CD4-positive, alpha-beta memory T cell (primary cell): ENCODE data around the gene FERMT3. TPM values are rescaled to one million over a fixed set of nuclear protein-coding genes. Genes with fewer than 3 reads are reported as not detected.

Experiments used
- CTCF ChIA-PET: fragments of 350-600 bp; sonication (Branson Sonifier 250); formaldehyde crosslinking; loops from one replicate; lab custom pipeline; 2021; ENCODE audit warnings: inconsistent platforms; ENCODE audit not compliant: partially characterized antibody; lab: Charles Lee
- POLR2A ChIA-PET: fragments of 350-600 bp; sonication (Branson Sonifier 250); formaldehyde crosslinking; loops from one replicate; lab custom pipeline; 2021; ENCODE audit not compliant: partially characterized antibody; lab: Charles Lee
- DNase-seq, 5 donors: peaks; one replicate each; pipeline versions ENCODE4 v3.0.0 to v3.0.0-alpha.2; 2020 to 2022; ENCODE audit warnings: mixed read lengths in 1 of 5
- H3K27ac ChIP-seq: one replicate; pipeline ENCODE4 v1.7.0; 2013; ENCODE audit warnings: low read depth, low read length
- H3K27me3 ChIP-seq: 2 replicates; pipeline ENCODE4 v1.7.0; 2013; ENCODE audit warnings: mild to moderate bottlenecking, low read length, moderate library complexity; ENCODE audit not compliant: insufficient read depth
- H3K36me3 ChIP-seq: 2 replicates; pipeline ENCODE4 v1.7.0; 2013; ENCODE audit warnings: mild to moderate bottlenecking, low read length, moderate library complexity; ENCODE audit not compliant: insufficient read depth
- H3K4me1 ChIP-seq: 2 replicates; pipeline ENCODE4 v1.7.0; 2013; ENCODE audit warnings: mild to moderate bottlenecking, low read length, moderate library complexity; ENCODE audit not compliant: insufficient read depth
- H3K4me3 ChIP-seq, 2 donors: one replicate each; pipeline ENCODE4 v1.7.0; 2013; ENCODE audit warnings: low read length in 2 of 2, mild to moderate bottlenecking in 1 of 2
- H3K9me3 ChIP-seq, 2 donors: one replicate each; pipeline ENCODE4 v1.7.0; 2013; ENCODE audit warnings: low read length in 2 of 2, control low read depth in 1 of 2; ENCODE audit not compliant: control insufficient read depth in 1 of 2
- H3K27ac Mint-ChIP-seq, 7 donors: one replicate each; pipeline ENCODE4 v1.8.0; 2020 to 2021; ENCODE audit warnings: mixed read lengths in 7 of 7, mild to moderate bottlenecking in 6 of 7, inconsistent platforms in 3 of 7, moderate library complexity in 3 of 7
- H3K27me3 Mint-ChIP-seq, 2 donors: one replicate each; pipeline ENCODE4 v1.8.0; 2020 to 2021; ENCODE audit warnings: mixed read lengths in 2 of 2
- H3K36me3 Mint-ChIP-seq, 2 donors: one replicate each; pipeline ENCODE4 v1.8.0; 2020 to 2021; ENCODE audit warnings: mixed read lengths in 2 of 2, inconsistent platforms in 1 of 2, mild to moderate bottlenecking in 1 of 2
- H3K4me1 Mint-ChIP-seq, 4 donors: one replicate each; pipeline ENCODE4 v1.8.0; 2020 to 2021; ENCODE audit warnings: mixed read lengths in 4 of 4, mild to moderate bottlenecking in 1 of 4
- H3K4me3 Mint-ChIP-seq, 8 donors: one replicate each; pipeline ENCODE4 v1.8.0; 2020 to 2021; ENCODE audit warnings: mixed read lengths in 8 of 8, mild to moderate bottlenecking in 7 of 8, moderate library complexity in 6 of 8, inconsistent platforms in 3 of 8
- H3K9me3 Mint-ChIP-seq, 8 donors: one replicate each; pipeline ENCODE4 v1.8.0; 2020 to 2021; ENCODE audit warnings: mixed read lengths in 8 of 8, mild to moderate bottlenecking in 5 of 8, inconsistent platforms in 3 of 8, moderate library complexity in 1 of 8
- intact Hi-C: fragments of 100-400 bp; cut with micrococcal nuclease; formaldehyde crosslinking; loops from one replicate; pipeline ENCODE4 v1.15.1; 2023
- polyA plus RNA-seq, 2 donors: library from polyadenylated mRNA; unstranded; fragments of 300-500 nt; fragmentation: Illumina TruSeq; gene quantifications; one replicate each; pipeline ENCODE4 v1.2.3, GENCODE V29; 2021
- total RNA-seq, 2 experiments: library from RNA; stranded (reverse); gene quantifications; one replicate each; pipeline ENCODE4 v1.2.3, GENCODE V29; 2021

The FERMT3 gene
- total and polyA plus RNA-seq, 4 experiments from 2014 or later: 149 to 202 (median 175) TPM

DNA sequence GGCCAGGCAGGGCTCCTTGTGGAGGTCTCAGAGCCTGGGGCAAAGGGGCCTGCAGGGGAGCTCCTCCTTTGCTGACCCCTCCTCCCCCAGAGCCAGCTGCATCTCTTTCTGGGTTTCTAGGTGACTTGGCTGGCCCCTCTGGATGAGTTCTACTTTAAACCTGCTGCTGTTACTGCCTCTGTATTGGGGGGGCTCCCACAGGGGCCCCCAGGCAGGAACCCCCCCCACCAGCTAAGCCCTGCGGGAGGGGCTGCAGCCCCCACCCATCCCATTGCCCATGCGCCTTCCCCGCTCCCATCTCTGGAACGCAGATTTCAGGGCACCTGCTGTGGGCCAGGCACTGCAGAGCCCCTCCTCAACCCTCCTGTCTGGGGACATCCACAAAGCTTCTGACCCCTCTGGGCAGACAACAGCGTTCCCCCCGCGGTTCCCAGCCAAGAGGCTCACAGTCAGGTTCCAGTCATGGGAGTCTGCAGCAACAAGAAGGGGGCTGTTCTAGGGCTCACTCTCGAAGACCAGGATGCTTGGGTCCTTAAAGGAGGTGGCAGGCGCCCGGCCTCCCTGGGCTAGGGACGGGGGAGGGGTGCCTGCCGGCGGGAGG, 44.0 kb downstream of the FERMT3 start:
- intact Hi-C loops: loop anchor here (1.0 kb wide), 4 partner anchors 19 to 51 kb away; partner anchors contain the start of gene DNAJC4
- peak overlapping the region in 1 of 7 donors; percentile 68 for H3K27ac Mint-ChIP-seq

DNA sequence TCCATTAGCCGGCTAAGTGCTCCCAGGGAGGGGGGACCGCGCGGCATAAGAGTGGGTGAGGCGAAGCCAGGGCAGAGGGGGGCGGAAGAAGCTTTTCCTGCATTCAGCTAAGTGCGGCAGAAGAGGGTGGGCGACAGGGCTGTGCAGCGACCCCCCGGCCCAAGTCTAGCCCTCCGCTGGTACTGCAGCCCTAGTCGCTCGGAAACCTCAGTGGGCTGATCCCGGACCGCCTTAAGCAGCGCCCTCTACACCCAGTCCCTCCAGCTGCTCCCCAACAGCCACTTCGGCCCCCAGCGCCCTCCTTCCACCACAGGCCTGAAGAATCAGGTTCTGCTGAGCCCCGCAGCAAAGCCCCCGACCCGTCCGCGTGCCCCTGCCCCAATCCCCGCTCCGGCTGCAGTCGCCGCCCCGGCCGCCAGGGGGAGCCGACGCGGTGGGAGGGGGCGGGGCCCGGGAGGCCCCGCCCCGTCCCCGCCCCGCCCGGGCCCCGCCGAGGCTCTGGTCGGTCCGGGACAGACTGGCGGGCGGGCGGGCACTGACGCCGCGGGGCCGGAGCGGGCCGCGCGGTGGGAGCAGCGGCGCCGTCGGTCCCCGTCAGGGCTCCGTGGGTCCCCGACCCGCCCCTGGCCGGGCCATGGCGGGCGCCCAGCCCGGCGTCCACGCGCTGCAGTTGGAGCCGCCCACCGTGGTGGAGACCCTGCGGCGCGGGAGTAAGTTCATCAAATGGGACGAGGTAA, 44.7 kb downstream of the FERMT3 start, which contains the start of gene PLCB3:
PLCB3 (plus strand) TSS at position 515 of the 737 bp plus-strand sequence; CDS start at position 635, 120 bp downstream.
- Histone ChIP-seq H3K4me3 (peak within 1 kb of the TSS; percentile 17 to 56), H3K9me3 (no peaks in the 10 kb centered on the region), H3K36me3 (no peaks in the 10 kb centered on the region), H3K27ac (peak within 1 kb of the TSS; percentile 36), H3K4me1 (peaks cover 40% of the 10 kb centered on the region), H3K27me3 (no peaks in the 10 kb centered on the region)
- intact Hi-C loops: loop anchor here (1.0 kb wide), 4 partner anchors 18 to 50 kb away; partner anchors contain the start of gene DNAJC4
- ChIA-PET POLR2A (interaction anchor here (1.1 to 38.9 kb wide), 12 partner anchors 9 to 67 kb away, joined by 3 to 937 read pairs (median 12); partner anchors contain the start of genes BAD, DNAJC4, FERMT3 and FKBP2), CTCF (interaction anchor here (0.6 to 10.5 kb wide), 20 partner anchors 8 to 1686 kb away, joined by 3 to 121 read pairs (median 6); partner anchors contain the start of genes CATSPERZ, DNAJC4, ESRRA and FERMT3)
- Mint-ChIP-seq H3K27me3 (no peaks in the 10 kb centered on the region), H3K4me1 (peaks cover 5 to 40% (median 16%) of the 10 kb centered on the region in 4 donors), H3K4me3 (peak within 1 kb of the TSS; percentile 84 to 89 (median 88)), H3K9me3 (no peaks in the 10 kb centered on the region), H3K27ac (peak within 1 kb of the TSS; percentile 81 to 89 (median 85)), H3K36me3 (peaks cover 0 to 2% of the 10 kb centered on the region in 2 donors)
- peak; percentile 53 to 55 (median 53) for DNase-seq

More for the DNA sequence above, 44.0 kb downstream of the FERMT3 start:
- POLR2A ChIA-PET: interaction anchor here (1.1 to 38.9 kb wide), 12 partner anchors 8 to 67 kb away, joined by 3 to 937 read pairs (median 12); partner anchors contain the start of genes BAD, DNAJC4, FERMT3 and FKBP2
- Histone ChIP-seq H3K4me3 (peak overlapping the region in 1 of 2 donors; percentile 38), H3K27ac (no peak overlapping the region), H3K36me3 (no peaks in the 10 kb centered on the region), H3K4me1 (peaks cover 46% of the 10 kb centered on the region), H3K9me3 (no peaks in the 10 kb centered on the region), H3K27me3 (no peaks in the 10 kb centered on the region)
- Mint-ChIP-seq H3K4me3 (peak overlapping the region in 7 of 8 donors; percentile 44 to 89 (median 87)), H3K36me3 (peaks cover 0 to 2% of the 10 kb centered on the region in 2 donors), H3K27me3 (no peaks in the 10 kb centered on the region), H3K4me1 (peaks cover 5 to 46% (median 20%) of the 10 kb centered on the region in 4 donors), H3K9me3 (no peaks in the 10 kb centered on the region)
- CTCF ChIA-PET: interaction anchor here (0.6 to 10.5 kb wide), 22 partner anchors 8 to 1686 kb away, joined by 3 to 121 read pairs (median 6); partner anchors contain the start of genes CATSPERZ, DNAJC4, ESRRA and FERMT3
- DNase-seq: no peak

DNA sequence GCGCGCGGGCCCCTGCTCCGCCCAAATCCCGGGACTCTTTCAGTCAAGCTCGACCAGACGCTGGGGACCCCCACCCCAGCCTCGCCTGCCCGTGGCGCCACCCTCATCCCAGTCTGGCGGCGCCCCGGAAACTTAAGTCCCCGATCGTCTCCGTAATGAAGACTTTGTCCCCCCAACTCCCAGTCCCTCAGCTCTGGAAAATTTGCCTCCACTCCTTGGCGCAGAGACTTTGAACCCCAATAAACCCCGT, 45.2 kb downstream of the FERMT3 start:
- H3K9me3 Mint-ChIP-seq: no peaks in the 10 kb centered on the region
- no peak for DNase-seq
- H3K27ac Mint-ChIP-seq: peak overlapping the region in 6 of 7 donors; percentile 53 to 88 (median 83)
- ChIA-PET CTCF (interaction anchor here (1.7 to 10.5 kb wide), 6 partner anchors 10 to 66 kb away, joined by 4 to 121 read pairs (median 30); partner anchors contain the start of genes CATSPERZ, ESRRA, FERMT3 and PRDX5), POLR2A (interaction anchor here (1.2 to 38.9 kb wide), 9 partner anchors 9 to 66 kb away, joined by 3 to 937 read pairs (median 23); partner anchors contain the start of genes DNAJC4, FERMT3, FKBP2 and GPR137)
- Histone ChIP-seq H3K27ac (peak overlapping the region; percentile 36), H3K36me3 (peaks cover 3% of the 10 kb centered on the region), H3K4me3 (peak overlapping the region; percentile 17 to 56), H3K9me3 (no peaks in the 10 kb centered on the region), H3K27me3 (no peaks in the 10 kb centered on the region), H3K4me1 (peaks cover 40% of the 10 kb centered on the region)
- H3K4me3 Mint-ChIP-seq: peak overlapping the region; percentile 81 to 89 (median 86)
- peaks cover 5 to 40% (median 15%) of the 10 kb centered on the region in 4 donors for H3K4me1 Mint-ChIP-seq
- intact Hi-C loops: loop anchor here (1.0 kb wide), 4 partner anchors 18 to 50 kb away; partner anchors contain the start of gene DNAJC4
- H3K27me3 Mint-ChIP-seq: no peaks in the 10 kb centered on the region
- H3K36me3 Mint-ChIP-seq: peaks cover 0 to 3% of the 10 kb centered on the region in 2 donors

DNA sequence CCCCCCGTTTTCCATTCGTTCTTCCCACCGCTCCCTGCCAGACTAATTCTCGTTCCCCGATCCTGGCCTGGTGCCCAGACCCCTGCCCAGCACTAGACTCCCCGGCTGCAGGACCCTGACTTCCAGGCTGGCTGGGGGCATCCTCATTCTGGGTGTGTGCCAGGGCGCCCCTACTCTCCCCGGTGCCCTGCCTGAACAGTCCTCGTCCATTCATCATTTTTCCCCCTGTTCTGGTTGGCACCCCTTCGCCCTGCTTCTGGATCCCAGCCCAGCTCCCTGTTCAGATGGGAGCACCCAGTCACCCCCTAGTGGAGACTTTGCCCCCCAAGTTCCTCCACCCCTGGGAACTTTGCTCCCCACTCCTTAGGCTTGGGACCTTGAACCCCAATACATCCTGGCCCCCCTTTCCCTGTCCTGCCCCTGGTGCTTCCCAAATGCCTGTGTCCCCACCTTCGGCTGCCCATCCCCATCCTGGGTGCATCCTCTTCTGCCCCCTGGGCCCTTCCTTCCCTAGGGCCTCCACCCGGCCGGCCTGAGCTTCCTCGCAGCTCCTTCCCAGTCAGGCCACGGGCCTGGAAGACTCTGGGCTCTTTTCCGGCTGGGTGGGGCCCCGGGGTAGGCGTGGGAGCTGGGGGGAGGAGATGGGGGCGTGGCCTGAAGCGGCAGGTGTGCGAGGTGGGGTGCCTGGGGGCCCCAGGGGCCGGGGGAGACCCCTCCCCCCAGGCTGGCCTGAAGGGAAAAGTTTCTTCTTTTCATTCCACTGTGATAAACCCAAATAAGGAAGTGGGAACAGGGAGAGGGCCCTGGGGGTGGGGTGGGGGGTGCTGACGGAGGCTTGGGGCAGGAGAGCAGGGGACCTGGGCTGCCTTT, 45.7 kb downstream of the FERMT3 start:
- Histone ChIP-seq H3K9me3 (no peaks in the 10 kb centered on the region), H3K27me3 (no peaks in the 10 kb centered on the region), H3K4me1 (peaks cover 36% of the 10 kb centered on the region), H3K4me3 (peak overlapping the region; percentile 17 to 56), H3K27ac (peak overlapping the region; percentile 36), H3K36me3 (peaks cover 3% of the 10 kb centered on the region)
- POLR2A ChIA-PET: interaction anchor here (1.2 to 38.9 kb wide), 9 partner anchors 10 to 66 kb away, joined by 3 to 937 read pairs (median 23); partner anchors contain the start of genes DNAJC4, FERMT3, FKBP2 and GPR137
- DNase-seq: peak in 1 of 5 donors; percentile 17
- peak overlapping the region; percentile 53 to 88 (median 82) for H3K27ac Mint-ChIP-seq
- peaks cover 0 to 4% of the 10 kb centered on the region in 2 donors for H3K36me3 Mint-ChIP-seq
- H3K27me3 Mint-ChIP-seq: no peaks in the 10 kb centered on the region
- peak overlapping the region; percentile 81 to 89 (median 86) for H3K4me3 Mint-ChIP-seq
- CTCF ChIA-PET: interaction anchor here (1.7 to 10.5 kb wide), 6 partner anchors 9 to 65 kb away, joined by 4 to 121 read pairs (median 30); partner anchors contain the start of genes CATSPERZ, ESRRA, FERMT3 and PRDX5
- H3K9me3 Mint-ChIP-seq: no peaks in the 10 kb centered on the region
- intact Hi-C loops: no loop called here
- H3K4me1 Mint-ChIP-seq: peaks cover 5 to 36% (median 13%) of the 10 kb centered on the region in 4 donors

DNA sequence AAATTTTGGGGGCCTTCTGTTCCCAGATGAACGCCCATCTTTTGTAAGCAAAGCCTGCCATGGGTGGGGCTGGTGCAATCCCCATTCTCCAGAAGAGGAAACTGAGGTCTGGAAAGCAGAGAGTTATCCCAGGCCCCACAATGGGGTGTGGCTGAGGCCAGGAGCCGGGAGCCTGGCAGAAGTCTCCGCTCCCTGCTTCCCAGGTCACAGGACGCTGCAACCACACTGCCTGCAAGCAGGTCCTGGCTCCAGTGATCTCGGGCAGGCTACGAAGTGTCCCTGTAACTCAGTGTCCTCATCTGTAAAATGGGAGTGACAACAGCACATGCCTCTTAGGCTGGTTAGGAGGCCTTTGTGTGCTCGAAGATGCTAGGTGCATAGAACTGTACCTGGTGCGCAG, 46.5 kb downstream of the FERMT3 start:
- Mint-ChIP-seq H3K9me3 (no peaks in the 10 kb centered on the region), H3K27ac (peak overlapping the region in 2 of 7 donors; percentile 7 to 55), H3K4me3 (peak overlapping the region; percentile 2 to 66 (median 42)), H3K36me3 (peaks cover 0 to 8% of the 10 kb centered on the region in 2 donors), H3K27me3 (no peaks in the 10 kb centered on the region), H3K4me1 (peaks cover 5 to 32% (median 10%) of the 10 kb centered on the region in 4 donors)
- H3K9me3 ChIP-seq: no peaks in the 10 kb centered on the region
- H3K27ac ChIP-seq: no peak overlapping the region
- DNase-seq: no peak
- H3K4me1 ChIP-seq: peaks cover 31% of the 10 kb centered on the region
- ChIA-PET POLR2A (interaction anchor here (1.8 to 38.9 kb wide), 4 partner anchors 10 to 44 kb away, joined by 6 to 937 read pairs (median 158); partner anchors contain the start of genes FERMT3 and FKBP2), CTCF (interaction anchor here (1.0 to 3.7 kb wide), 4 partner anchors 11 to 48 kb away, joined by 3 to 43 read pairs (median 10); no protein-coding TSS in a partner anchor)
- no peaks in the 10 kb centered on the region for H3K27me3 ChIP-seq
- intact Hi-C loops: no loop called here
- H3K36me3 ChIP-seq: peaks cover 3% of the 10 kb centered on the region
- H3K4me3 ChIP-seq: no peak overlapping the region

DNA sequence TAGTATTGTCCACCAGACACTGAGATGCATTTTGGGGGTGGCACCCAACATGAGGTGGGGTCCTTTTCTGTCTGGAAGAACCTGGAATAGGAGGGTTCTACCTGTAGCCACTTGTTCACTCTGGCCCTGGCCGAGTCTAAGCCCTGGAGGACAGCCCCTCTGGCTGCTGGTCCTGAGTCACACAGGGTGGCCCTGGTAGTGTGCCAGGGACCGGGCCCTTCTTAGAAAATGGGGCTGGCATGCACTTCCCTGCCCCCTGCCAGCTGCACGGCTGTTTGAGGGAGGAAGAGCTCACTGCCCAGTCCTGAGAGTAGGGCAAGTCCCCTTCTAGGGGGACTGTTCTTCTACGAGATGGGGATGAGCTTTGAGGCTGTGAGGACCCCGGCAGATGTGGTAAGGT, 47.0 kb downstream of the FERMT3 start:
- peaks cover 0 to 9% of the 10 kb centered on the region in 2 donors for H3K36me3 Mint-ChIP-seq
- Histone ChIP-seq H3K36me3 (peaks cover 3% of the 10 kb centered on the region), H3K27ac (no peak overlapping the region), H3K4me1 (peaks cover 31% of the 10 kb centered on the region), H3K27me3 (no peaks in the 10 kb centered on the region), H3K9me3 (no peaks in the 10 kb centered on the region), H3K4me3 (no peak overlapping the region)
- no peaks in the 10 kb centered on the region for H3K9me3 Mint-ChIP-seq
- no peaks in the 10 kb centered on the region for H3K27me3 Mint-ChIP-seq
- peak overlapping the region in 2 of 7 donors; percentile 55 to 59 for H3K27ac Mint-ChIP-seq
- ChIA-PET CTCF (interaction anchor here (0.6 to 1.4 kb wide), 8 partner anchors 9 to 51 kb away, joined by 3 to 5 read pairs (median 3); partner anchors contain the start of gene FERMT3), POLR2A (interaction anchor here (1.0 to 1.8 kb wide), 3 partner anchors 8 to 17 kb away, joined by 3 to 6 read pairs (median 6); no protein-coding TSS in a partner anchor)
- intact Hi-C loops: no loop called here
- no peak for DNase-seq
- H3K4me1 Mint-ChIP-seq: peaks cover 5 to 29% (median 9%) of the 10 kb centered on the region in 4 donors
- peak overlapping the region in 5 of 8 donors; percentile 2 to 55 (median 39) for H3K4me3 Mint-ChIP-seq
